ENCODE results near the gene MTA3. TPM values are rescaled to one million over a fixed set of nuclear protein-coding genes. Genes with fewer than 3 reads are reported as not detected.

The MTA3 gene
- total and polyA plus RNA-seq, 2 of the 8 experiments (the other 6 are each of a cell fraction or from before 2014, with no cell fraction given) = 125 to 184 TPM

DNA sequence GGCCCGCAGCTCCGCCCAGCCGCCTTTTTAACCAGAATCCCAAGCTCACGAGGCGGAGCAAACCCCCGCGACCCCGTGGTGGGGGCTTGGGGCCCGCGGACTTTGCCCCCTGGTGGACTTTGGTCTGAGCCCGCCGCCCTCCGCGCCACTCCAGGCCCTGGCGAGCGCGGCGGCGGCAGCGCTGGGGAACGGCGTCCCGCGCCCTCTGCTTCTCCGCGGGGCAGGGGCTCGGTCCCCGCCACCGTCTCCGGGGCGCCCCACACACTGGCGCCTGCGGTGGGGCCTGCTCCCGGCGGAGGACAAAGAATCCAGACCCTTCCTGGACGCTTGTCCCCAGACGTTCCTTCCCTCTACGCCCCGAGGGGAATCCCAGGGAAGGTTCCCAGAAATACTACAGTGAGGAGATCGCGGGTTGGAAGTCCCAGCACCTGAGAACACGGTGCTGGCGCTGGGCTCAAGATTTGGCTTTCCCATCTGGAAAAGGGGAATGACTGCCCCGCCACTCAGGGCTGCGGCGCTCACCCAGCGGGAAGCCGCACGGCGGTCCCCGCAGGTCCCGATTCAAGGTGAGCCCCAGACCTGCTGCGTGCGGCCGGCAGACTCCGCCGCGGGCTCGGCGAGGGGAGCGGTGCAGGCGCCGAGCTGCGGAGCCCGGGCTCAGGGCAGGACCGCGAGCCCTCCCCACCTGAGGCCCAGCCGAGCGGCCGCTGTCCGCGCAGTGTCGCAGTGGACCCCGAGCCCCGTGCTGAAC lies 224.3 kb downstream of the MTA3 start, which contains the start of gene HAAO (continued):
- TF ChIP-seq NRF1 (IDR thresholded peaks at IDR 0.05; ENCODE audit: low read depth, low read length) (no peak), TAF7 (optimal IDR thresholded peaks at IDR 0.05; ENCODE audit: borderline replicate concordance, low read depth, low read length) (peak; percentile 55), TCF12 (IDR thresholded peaks at IDR 0.05; ENCODE audit: low read depth, low read length) (no peak), RFX5 (IDR thresholded peaks at IDR 0.05; ENCODE audit: borderline replicate concordance, low read depth, low read length) (no peak), RNF2 (IDR thresholded peaks at IDR 0.05; ENCODE audit: borderline replicate concordance, low read depth, low read length, missing control alignments, poor library complexity, severe bottlenecking) (peak; percentile 7), POLR2AphosphoS5 (IDR thresholded peaks at IDR 0.05; ENCODE audit: low read depth, low read length) (no peak)
- TF ChIP-seq, protein P1, sequence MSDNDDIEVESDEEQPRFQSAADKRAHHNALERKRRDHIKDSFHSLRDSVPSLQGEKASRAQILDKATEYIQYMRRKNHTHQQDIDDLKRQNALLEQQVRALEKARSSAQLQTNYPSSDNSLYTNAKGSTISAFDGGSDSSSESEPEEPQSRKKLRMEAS (IDR thresholded peaks at IDR 0.05) = peak; percentile 52; the same call in 1 of the 2 replicates

All from H1 (cell line).